ENCODE data around the gene SAMD8. TPM values are rescaled to one million over a fixed set of nuclear protein-coding genes. Genes with fewer than 3 reads are reported as not detected.

SAMD8 gene
- total RNA-seq, 1 experiment from 2014 or later = 23.6 TPM

- H3K9ac ChIP-seq (ENCODE audit: low read length) = no peak overlapping the region
- H3K4me2 ChIP-seq (ENCODE audit: low read length) = no peak overlapping the region
- no peak overlapping the region for H3K27ac ChIP-seq (ENCODE audit: low read depth, low read length)
- H3K27me3 ChIP-seq (ENCODE audit: insufficient read depth, low read length) = no peaks in the 10 kb centered on the region
- intact Hi-C loops (cut with micrococcal nuclease) = loop anchor here (10.0 kb wide), 1 partner anchor 676 kb away; no protein-coding TSS in a partner anchor
- no peaks in the 10 kb centered on the region for H4K20me1 ChIP-seq (ENCODE audit: insufficient read depth)
- H3K79me2 ChIP-seq (ENCODE audit: insufficient read depth, low read length) = no peaks in the 10 kb centered on the region
- TF ChIP-seq CTCF (IDR thresholded peaks at IDR 0.05 in 2 of 3, conservative IDR thresholded peaks at IDR 0.05 in 1 of 3; ENCODE audit: borderline replicate concordance in 1 of 3, insufficient read depth in 1 of 3, low read depth in 2 of 3, low read length in 2 of 3) (no peak), RAD21 (IDR thresholded peaks at IDR 0.05; ENCODE audit: low read depth) (no peak), CEBPB (IDR thresholded peaks at IDR 0.05; ENCODE audit: low read depth) (no peak), TCF7L2 (IDR thresholded peaks at IDR 0.05; ENCODE audit: borderline replicate concordance, extremely low read depth, insufficient read depth, insufficient read length) (no peak), ATF3 (IDR thresholded peaks at IDR 0.05) (no peak), MAX (IDR thresholded peaks at IDR 0.05) (no peak), YY1 (IDR thresholded peaks at IDR 0.05; ENCODE audit: extremely low read depth, insufficient replicate concordance, low read depth, low read length) (no peak), SIN3A (IDR thresholded peaks at IDR 0.05; ENCODE audit: low read depth) (no peak), JUND (IDR thresholded peaks at IDR 0.05) (no peak), EZH2 (IDR thresholded peaks at IDR 0.05) (no peak), SRF (IDR thresholded peaks at IDR 0.05; ENCODE audit: low read depth) (no peak), REST (IDR thresholded peaks at IDR 0.05; ENCODE audit: low read depth) (no peak), EZH2phosphoT487 (IDR thresholded peaks at IDR 0.05; ENCODE audit: borderline replicate concordance) (no peak), SP1 (IDR thresholded peaks at IDR 0.05; ENCODE audit: low read depth) (no peak), ZFX (IDR thresholded peaks at IDR 0.05) (no peak)
- no peak overlapping the region for H2AFZ ChIP-seq (ENCODE audit: low read depth, low read length, poor library complexity, severe bottlenecking)
- no peak overlapping the region for H3K4me3 ChIP-seq (replicated peaks in 1 of 2; ENCODE audit: low read depth in 1 of 2, low read length in 2 of 2)
- no peaks in the 10 kb centered on the region for H3K36me3 ChIP-seq (ENCODE audit: control insufficient read depth in 1 of 2, insufficient read depth in 2 of 2, low read length in 2 of 2)
- no peaks in the 10 kb centered on the region for H3K4me1 ChIP-seq (ENCODE audit: control insufficient read depth in 1 of 2, insufficient read depth in 2 of 2, low read length in 2 of 2)
- no TSS peak for BruUV-seq (replicated peaks)
- DNase-seq (ENCODE audit: low read depth, low spot score) = no peak
- RAD21 ChIA-PET (ENCODE audit: low non-redundant PET in 1 of 2, low total read pairs in 2 of 2, uncharacterized antibody in 2 of 2, unreplicated experiment in 2 of 2) = no interaction called here
- no peaks in the 10 kb centered on the region for H3K9me3 ChIP-seq (ENCODE audit: control insufficient read depth in 1 of 2, insufficient read depth in 1 of 2, low read depth in 1 of 2, low read length in 2 of 2)
- no peaks in the 10 kb centered on the region for H3K9me2 ChIP-seq (ENCODE audit: insufficient read depth)
- CTCF ChIA-PET = no interaction called here
- no peak for ATAC-seq
- POLR2A ChIA-PET = no interaction called here
Observed at GRCh38 chr10:75091146-75091545, 20.3 kb upstream of the SAMD8 start.

Measured in HCT116 (cell line).